HG03442 (cell line): Measurements from ENCODE around the gene ADCYAP1R1.
A peak's percentile ranks its signal among the peaks of the same experiment; 100 is the strongest.

Experiments used
- ATAC-seq: cut with Tn5 transposase; IDR thresholded peaks from one replicate; pipeline ENCODE4 v1.9.1; 2021; ENCODE audit warnings: mild to moderate bottlenecking, moderate library complexity; ENCODE audit not compliant: unreplicated experiment

Gene ADCYAP1R1

DNA sequence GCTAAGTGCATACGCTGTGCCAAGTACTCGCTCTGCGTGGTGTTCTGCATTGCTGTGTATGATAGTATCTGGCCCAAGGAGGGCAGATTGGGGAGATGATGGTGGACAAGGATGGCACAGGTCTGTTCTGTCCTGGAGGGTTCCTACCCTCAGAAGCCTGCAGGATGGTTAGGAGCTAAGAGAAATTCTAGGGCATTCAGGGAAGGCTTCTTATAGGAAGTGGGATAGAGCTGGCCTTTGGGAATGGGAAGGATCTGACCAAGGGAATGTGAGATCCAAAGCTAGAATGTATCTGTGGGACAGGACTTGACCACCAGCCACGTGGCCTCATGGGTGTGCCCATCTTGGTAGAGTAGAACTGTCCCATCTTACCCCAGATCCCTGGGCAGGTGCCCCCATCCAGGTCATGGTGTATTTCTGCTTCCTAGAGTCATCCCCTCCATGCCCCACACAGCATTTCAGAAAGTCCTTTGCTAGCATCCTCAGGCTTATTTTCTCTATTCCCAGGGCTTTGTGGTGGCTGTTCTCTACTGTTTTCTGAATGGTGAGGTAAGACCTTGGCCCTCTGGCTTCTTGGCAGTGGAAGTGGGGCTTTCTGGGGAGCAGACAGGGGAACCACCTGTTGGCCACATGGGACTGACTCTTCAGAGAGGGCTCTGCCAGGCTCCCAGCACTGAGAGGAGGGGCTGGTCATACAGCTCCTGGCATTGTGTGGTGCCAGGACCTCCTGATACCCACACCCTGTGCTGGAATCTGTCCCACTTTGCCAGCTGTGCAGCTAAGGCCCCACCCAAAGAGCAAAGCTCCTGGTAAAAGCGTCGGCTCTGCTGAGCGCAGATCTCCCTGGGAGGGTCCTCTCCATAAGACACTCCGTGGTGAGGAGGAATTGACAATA lies 52.5 kb downstream of the ADCYAP1R1 start:
- ATAC-seq = no peak

DNA sequence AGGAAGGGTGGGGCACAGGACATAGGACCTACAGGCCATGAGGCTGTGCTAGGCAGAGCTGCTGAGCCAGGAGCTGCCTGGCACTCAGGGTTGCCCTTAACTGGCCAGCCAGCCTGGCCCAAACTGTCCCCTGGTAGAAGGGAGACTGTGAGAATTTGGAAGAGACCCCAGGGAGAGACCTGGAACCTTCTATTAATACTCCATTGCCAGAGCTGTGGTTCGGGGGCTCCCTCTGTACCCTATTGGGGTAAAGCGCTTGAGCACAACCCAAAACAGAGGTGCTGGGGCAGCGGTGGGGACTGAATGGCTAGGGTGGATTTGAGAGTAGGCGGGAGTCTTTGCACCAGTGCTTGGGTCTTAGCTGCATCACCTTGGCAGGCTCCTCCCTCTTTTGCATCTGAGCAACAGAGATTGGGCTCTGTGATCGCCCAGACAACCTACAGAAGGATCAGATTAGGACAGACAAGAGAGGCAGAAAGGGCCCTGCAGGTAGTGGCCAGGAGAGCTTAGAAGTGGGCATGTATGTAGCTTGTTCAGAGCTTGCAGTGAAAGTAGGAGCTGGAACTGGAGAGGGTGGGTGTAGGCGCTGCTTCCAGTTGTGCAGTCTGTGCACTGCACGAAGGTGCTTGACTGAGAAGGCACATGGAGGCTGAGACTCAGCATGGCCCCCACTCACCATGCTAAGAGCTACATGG lies 53.3 kb downstream of the ADCYAP1R1 start:
- ATAC-seq = no peak

DNA sequence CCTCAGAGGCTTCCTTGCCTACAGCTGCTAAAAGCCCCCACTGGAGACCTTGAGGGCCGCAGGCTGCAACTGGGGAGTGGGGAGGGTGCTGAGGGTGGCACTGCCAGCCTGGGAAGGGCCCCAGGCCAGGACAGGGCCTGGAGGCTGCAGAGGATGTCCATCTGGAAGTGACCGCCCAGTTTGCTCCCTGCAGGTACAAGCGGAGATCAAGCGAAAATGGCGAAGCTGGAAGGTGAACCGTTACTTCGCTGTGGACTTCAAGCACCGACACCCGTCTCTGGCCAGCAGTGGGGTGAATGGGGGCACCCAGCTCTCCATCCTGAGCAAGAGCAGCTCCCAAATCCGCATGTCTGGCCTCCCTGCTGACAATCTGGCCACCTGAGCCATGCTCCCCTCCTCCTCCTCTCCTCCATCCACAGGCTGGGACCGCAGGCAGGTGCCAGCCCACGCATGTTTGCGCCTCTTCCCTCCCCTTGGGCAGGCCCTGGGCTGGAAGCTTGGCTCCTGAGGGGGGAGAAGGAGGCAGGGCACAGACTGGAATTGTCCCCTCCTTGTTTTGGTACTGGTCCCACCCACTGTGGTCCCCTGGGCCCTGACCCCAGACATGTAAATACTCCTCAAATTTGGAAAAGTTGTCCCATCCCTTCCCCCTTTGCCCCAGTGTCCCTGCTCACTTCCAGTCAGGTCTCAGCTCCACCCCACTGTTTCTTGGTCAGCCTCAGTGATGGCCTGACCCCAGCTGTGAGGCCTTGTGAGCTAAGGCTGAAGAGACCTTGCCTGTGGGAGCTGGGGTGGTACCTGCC lies 54.4 kb downstream of the ADCYAP1R1 start:
- ATAC-seq = no peak

DNA sequence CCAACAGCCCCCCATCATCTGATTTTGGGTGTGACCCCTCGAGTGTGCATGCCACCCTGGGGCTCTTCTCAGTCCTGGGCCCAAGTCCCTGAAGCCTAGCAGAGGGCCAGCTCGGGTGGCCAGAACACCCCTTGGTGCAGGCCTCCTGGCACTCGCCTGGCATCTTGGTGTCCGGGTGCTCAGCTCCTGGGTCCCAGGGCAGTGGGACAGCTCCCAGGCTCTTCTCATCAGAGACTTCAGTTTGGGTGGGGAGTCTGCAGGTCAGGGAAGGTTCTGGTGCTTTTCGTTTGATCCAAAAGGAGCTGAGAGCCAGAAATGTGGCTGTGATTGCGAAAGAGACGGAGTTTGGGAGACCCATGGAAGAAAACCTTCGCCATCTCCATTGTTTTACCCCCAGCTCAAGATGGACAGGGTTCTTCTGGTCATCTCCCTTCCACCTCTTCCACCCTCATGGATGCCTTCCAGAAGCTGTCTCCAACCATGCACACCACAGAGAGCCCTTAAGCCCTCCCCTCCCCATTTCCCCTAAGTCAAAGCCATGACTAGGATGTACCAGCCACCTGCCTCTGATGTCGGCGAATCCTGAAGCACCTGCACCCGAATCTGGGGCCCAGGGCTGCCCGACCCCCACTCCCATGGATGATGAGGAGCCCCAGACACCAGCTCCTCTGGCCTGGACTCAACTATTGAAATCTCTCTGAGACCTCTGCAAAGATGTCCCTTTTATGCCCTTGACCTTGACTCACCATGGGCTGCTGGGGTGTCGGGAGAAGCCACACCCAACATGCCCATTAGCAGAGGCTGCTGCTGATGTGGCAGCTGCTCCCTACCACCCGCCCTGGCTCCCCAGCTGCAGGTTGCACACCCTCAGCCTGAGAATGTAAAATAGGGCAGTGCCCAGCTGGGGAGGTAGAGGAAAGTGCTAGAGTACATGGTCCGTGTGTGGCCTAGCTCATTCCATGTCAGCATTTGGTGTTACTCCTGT lies 55.3 kb downstream of the ADCYAP1R1 start:
- ATAC-seq = no peak

DNA sequence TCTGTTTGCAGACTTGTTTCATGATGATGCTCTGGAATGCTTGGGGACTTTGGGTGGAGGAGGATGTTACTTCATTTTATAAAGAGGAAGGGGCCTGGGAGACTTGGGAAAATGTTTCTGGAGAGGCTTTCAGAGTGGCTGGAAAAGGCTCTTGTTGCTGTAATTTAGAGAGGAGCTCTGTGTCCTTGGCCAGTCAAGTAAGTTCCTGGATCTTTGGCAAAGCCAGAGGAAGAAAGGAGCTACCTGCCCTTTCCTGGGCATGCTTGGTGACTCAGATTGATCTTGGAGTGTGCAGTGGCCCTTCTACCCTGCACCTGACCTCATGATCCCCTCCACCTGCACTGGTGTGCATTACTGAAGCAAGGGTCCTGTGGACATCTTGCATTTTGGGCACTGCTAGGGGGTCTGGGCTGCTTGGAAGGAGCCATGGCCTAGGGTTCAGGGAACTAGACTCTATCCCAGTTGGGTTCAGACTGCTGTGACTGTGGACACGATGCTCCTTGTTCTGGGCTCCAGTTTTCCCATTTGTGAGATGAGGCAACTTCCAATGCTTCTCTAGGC lies 56.1 kb downstream of the ADCYAP1R1 start:
- no peak for ATAC-seq

DNA sequence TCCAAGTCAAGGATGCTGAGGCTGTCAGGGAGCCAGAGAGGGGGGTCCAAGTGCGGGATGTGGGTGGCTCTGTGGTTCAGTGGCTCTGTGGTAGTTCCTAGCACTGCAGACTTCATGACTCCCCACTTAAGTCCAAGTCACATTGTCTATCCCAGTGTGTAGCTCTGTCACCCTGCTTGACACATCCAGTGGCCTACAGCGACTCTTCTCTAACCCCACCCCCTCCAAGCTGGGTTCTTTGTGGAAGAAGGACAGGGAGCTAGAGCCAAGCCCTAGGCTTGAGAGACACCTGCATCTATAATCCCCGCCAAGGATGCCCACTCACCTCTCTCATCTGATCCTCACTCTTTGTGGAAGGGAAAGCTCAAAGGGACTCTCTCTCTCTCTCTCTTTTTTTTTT lies 57.6 kb downstream of the ADCYAP1R1 start:
- ATAC-seq = no peak

DNA sequence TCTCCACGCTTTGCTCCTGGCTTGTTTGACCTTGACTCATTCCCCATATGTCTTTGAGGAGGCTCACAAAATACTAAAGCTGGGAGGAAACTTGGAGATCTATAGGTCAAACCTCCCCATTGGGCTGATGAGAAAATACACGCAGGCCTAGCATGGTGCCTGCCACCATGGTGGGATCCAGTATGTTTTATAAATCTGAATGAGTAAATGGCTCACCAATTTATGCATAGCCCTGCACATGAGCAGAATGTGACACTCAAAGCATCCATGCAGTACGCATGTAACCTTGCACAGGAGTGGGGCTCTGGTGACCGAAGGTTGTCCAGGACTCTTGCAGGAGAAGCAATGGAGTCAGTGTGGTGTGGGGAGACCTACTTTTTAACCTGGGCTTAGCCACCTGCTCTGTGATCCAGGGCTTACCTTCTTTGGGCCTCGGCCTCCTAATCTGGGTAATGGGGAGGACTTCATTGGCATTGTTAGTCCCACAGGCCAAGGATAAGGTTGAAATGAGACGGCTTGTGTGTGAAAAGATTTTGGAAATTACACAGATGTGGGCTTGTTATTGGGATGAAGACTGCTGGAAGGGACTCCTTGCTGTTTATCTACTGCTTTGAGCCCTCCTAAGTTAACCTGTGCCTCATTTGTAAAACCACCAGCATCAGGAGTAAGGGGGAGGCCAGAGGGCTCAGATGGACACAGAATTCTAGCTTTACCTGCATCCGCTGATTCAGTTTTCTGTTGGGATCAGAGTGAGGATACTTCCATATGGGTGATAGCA lies 58.4 kb downstream of the ADCYAP1R1 start:
- ATAC-seq = no peak

DNA sequence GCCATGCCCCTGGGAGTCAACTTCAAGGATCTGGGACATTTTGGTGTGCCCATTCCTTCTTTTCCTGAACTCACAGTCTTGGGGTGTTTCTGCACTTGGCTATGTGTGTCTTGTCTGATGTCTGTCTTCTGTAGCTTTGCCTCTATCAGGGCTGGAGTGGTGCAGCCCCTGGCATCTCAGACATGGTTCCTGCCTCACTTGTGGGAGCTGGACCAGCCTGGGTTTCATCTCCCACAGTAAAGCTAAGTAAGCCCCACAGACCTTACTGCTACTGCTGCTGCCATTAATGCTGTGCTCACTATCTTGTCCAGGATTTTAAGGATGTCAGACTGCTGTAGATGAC lies 59.0 kb downstream of the ADCYAP1R1 start:
- no peak for ATAC-seq

DNA sequence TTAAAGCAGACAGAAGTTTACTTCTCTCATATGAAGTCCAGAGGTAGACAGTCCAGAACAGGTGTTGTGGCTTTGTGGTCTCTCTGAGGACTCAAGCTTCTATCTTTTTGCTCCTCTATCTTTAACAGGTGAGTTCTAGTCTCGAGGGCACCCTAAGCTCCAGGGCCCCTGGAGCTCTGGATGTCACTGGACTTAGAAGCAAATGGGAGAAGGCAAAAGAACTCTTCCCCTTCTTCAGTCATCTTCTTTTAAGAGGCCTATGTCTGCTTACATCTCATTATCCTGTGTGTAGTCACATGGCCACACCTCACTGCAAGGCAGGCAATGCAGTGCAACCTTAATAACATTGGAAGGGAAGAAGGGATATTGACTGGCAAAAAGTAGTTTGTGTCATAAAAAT lies 61.6 kb downstream of the ADCYAP1R1 start:
- no peak for ATAC-seq

DNA sequence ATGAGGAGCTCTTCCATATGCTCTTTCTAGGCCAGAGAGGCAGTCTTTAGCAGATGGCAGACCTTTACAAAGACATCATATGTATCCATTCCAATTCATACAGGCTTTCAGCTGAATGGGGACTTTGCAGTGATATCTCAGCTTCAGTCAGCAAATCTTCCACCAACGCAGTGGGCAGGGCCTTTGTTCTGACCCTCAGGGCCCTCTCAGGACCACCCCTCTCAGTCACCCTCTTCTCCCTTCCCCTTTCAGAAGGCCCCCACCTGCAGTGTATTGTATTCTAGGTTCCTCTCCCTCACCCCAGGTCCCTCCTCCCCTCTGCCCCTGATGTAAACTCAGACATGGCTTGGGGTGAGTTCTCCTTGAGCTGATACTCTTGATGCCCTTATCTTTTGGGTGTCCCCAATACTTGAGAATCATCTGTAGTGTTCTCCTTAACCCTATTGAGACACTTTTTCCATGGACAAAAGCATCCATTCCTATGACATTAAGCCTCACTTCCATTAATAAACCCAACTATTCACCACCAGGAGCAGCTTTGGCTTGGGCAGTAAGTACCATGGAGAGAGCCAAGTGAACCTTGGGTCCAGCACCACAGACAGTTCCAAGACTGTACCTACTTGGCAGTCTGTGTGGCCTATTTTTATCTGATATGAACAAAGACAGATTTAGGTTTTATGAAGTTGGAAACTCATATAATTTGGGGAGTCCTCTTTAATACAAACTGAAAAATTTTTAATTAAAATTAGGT lies 62.7 kb downstream of the ADCYAP1R1 start:
- ATAC-seq = no peak

DNA sequence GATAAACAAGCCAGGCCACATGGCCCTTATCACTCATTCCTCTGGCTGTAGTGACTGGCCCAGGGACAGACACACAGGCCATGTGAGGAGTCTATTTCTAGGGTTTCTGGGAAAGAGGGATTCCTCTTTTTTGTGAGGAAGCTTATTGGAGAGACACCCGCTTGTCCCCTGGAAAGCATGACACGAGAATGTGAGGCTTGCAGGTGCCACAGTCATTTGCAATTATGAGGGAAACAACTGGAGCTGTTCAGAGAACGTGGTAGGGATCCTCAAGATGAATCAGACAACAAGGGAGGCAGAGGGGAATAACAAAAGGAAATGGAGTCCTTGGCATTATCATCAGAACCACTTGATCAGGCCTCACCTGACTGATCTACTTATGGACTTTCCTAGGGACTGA lies 64.5 kb downstream of the ADCYAP1R1 start:
- no peak for ATAC-seq

DNA sequence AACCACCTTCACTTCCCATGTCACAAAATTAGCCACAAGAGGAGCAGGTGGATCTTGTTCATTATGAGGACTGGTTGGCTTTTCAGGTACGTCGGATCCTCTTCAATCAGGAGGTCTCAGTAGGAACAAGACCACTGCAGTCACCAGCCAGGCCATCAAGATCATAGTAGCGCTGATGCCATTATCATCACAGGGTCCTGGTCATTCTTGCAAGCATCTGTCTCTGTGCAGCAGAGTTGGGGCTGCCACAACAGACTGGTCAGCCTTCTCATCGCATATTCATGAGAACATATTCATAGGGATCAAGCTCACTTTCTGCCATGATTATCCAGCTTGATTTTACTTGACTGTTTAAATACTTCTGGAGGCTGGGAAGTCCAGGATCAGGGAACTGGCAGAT lies 67.1 kb downstream of the ADCYAP1R1 start:
- ATAC-seq = no peak

DNA sequence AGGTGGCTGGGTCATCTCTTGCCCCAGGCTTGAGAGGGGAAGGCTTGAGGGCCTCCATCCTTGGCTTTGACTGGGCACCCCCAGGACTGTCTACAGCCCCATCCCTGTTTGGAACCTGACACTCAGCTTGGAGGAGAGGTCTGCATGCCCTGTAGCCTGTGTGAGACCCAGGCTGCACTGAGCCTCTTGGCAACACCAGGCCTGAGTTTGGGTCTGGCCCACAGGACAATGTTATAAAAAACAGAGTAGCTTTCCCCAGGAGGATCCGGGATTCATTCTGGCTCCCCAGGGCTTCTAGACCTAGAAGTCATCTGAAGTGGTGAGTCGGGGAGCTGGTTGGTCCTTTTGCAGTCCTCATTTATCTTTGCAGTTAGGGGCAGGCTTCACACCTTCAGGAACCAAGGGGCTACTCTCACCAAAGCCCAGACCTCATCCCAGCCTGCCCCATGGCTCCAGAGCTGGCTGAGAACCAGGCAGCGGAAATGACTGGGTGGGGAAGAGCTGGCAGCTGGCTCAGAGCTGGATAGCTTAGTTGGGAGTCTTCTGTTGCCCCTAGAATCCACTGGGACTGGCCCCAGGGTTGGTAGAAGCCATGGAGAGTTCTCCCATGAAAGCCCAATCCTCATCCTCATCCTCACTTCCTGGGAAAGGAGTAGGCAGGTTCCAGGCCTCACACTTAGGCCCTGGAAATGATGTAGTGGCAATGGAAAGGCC lies 68.8 kb downstream of the ADCYAP1R1 start:
- no peak for ATAC-seq

DNA sequence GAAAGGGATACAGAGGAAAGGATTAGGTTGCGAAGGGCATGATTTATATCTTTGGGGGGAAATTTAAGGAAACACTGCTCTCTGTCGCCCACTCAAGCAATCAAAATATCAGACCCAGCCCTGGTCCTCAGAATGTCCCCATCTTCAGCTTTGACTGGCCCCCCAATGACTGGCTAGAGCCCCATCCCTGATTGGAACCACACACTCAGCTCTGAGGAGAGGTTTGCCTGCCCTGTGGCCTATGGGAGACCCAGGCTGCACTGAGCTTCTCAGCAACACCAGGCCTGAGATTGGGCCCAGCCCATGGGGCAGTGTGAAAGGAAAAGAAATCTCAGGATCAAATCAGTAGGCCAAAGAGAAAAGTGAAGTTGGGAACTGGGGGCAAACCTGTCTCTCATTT lies 69.5 kb downstream of the ADCYAP1R1 start:
- ATAC-seq = no peak

DNA sequence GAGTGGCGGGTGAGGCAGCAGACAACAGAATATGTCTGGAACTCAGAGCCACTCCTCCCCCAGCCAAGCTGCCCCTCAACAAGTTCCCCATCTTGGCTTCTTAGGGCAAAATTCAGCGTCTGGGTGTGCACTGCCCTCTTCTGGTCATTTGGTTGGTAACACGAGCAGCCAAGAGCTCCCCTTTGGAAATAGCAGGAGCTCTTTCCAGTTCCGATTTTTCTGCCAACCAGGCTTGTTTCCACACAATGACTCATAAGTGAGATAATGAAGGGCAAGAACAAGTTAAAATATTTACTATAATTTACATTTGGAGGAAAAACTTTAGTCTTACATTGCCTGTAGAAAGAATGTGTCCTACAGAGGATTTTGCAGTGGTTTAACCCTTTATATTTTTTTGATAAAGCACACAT lies 70.5 kb downstream of the ADCYAP1R1 start:
- peak; percentile 58 for ATAC-seq

DNA sequence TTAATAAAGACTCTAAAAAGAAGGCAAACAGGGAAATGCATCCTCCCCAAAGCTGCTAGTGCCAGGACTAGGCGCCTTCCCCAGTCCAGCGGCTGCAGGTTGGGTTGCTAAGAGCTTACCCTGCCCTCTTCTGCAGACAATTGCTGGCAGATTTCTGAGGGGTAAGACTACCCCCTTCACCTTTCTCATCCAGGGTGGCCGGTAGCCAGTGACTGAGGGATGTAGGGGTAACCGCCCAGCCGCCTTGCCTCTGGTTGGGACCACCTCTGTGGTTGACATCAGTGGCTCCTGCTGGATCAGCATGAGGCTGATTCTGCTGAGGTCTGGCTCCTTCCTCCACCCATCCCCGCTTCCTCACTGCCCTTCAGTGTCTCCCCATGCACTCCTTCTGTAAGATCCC lies 71.2 kb downstream of the ADCYAP1R1 start:
- no peak for ATAC-seq

DNA sequence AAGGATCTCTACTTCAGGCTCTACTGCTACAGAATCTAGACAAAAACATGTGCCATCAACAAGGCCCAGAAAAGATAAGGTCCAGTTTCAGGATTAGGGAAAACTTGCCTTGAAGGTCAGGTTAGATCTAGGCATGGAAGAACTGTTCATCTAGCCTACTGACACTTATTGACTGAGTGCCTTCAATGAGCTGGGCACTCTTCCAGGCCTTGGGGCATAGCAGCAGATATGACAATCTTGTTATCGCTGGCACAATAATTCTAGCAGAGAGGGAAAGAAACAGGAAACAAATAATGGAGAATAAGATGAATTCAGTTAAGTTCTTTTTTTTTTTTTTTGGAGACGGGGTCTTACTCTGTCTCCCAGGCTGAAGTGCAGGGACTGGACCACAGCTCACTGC lies 71.6 kb downstream of the ADCYAP1R1 start:
- no peak for ATAC-seq

DNA sequence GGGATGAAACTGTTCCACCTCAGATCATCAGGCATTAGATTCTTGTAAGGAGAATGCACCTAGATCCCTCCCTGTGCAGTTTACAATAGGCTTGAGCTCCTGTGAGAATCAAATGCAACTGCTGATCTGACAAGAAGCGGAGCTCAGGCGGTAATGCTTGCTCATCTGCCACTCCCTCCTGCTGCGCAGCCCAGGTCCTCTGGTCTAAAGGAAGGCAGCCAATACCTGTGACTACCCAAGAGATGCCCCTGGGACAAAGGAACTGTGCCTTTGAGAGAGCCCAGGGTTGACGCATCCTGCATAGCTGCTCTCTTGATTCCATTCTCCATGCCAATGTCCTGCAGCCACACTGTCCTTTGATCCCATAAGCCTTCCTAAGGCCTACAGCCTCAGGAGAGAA lies 73.1 kb downstream of the ADCYAP1R1 start:
- no peak for ATAC-seq
